Activated CD8-positive, alpha-beta memory T cell treated with anti-CD3 and anti-CD28 coated beads for 1 hour (primary cell): ENCODE results near the gene ATAD2B.
A peak's percentile ranks its signal among the peaks of the same experiment; 100 is the strongest.
"Not testable (repeated sequence)": the region's sequence is repeated elsewhere in the genome, so short reads cannot be mapped to it uniquely, and the experiment has no call there.

Experiments
- DNase-seq, 2 donors: peaks; one replicate each; pipeline ENCODE4 v3.0.0-alpha.2; 2020; ENCODE audit warnings: low read depth in 1 of 2; ENCODE audit errors: extremely low read depth in 1 of 2

The ATAD2B gene

GRCh38 chr2:23926750-23927571, at the start of gene ATAD2B:
TSS of gene ATAD2B (minus strand) at chr2:23927123. CDS start at chr2:23926770, 353 bp downstream.
- DNase-seq: peak; percentile 76 to 86

DNA sequence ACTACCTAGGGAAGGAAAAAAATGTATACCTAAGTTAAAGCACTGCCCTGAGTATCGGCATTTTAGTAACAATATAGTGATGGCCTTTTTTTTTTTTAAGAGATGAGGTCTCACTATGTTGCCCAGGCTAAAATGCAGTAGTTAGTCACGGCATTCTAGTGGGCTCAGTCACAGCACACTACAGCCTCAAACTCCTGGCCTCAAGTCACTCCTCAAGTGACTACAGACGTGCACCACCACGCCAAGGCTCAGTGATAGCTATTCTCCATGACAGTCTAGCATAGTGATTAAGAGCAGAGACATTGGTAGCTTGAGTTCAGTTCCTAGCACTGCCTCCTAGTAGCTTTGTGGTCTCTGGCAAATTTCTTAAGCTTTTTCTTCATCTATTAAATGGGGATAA, 40.9 kb upstream of the ATAD2B start:
- DNase-seq: no peak

GRCh38 chr2:23954325-23955014, 27.5 kb upstream of the ATAD2B start:
- DNase-seq: no peak

GRCh38 chr2:23953625-23954024, 26.7 kb upstream of the ATAD2B start:
- no peak for DNase-seq

DNA sequence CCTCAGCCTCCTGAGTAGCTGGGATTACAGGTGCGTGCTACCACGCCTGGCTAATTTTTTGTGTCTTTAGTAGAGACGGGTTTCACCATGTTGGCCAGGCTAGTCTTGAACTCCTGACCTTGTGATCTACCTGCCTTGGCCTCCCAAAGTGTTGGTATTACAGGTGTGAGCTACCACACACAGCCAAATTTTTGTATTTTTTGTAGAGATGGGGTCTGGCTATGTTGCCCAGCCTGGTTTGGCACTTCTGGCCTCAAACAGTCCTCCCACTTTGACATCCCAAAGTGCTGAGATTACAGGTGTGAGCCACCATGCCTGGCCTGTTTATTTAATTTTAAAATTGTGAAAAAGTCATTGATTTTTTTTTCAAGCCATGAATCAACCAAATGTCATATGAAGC, 25.6 kb upstream of the ATAD2B start:
- DNase-seq: not testable (repeated sequence)

- no peak for DNase-seq
Measured at GRCh38 chr2:23947350-23947749, 20.4 kb upstream of the ATAD2B start.

DNA sequence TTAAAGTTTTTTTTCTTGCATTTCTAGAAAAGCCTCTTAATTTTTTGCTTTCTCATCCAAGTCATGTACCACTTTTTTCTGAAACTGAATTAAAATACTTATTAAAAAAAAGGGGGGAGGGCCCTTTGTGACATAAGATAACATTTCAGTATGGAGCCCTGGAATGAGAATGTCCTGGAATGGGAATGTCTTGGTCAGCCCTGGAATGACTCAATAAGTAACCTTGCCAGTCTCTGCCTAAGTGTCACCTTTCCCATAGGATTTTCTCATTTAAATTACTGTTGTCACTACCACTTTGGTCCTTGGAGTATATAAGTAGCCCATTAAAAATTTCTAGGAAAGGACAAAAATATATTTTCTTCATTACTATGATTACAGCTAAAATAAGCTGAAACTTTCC, 18.1 kb upstream of the ATAD2B start:
- DNase-seq: no peak

DNA sequence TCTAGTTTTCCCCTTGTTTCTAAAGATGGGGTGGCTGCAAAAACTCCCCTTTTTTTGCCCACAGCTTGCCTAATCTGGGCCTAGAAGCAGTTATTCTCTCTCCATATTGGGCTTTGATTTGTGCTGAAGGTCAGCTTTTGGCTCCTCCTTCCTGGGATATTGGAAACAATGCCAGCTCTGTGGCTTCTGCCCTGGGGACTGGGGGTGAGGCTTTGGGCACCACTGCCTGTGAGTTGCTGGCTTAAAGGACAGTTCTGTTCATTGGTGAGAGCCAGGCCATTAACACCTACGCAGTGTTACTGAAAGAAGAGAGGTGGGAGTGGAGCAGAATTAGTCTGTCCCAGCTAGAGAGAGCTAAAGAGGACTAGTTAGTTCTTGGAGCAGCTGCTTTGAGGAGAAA, 17.6 kb upstream of the ATAD2B start:
- DNase-seq: no peak

DNA sequence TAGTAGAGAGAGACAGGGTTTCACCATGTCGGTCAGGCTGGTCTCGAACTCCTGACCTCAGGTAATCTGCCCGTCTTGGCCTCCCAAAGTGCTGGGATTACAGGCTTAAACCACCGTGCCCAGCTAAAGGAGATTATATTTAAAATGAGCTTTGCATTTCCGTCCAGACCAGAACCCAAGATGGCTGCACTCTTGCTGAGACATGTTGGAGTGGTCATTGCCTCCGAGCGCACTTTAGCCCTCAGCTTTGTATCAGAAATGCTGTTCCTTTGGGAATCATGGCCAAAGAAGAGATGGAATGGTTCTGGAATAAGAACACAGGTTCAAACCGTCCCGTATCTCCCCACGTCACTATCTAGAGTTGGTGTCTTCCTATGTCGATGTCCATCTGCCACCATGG, 16.7 kb upstream of the ATAD2B start:
- DNase-seq: no peak

GRCh38 chr2:23941644-23942043, 14.7 kb upstream of the ATAD2B start:
- DNase-seq: no peak

- DNase-seq: no peak
Measured at GRCh38 chr2:23940718-23941620, 14.0 kb upstream of the ATAD2B start.

- DNase-seq: peak in 1 of 2 donors; percentile 58
Measured at GRCh38 chr2:23939987-23940717, 13.2 kb upstream of the ATAD2B start, which contains the start of gene UBXN2A. TSS of gene UBXN2A (plus strand) at chr2:23940463. CDS start at chr2:23958315, 17,852 bp downstream.

- no peak for DNase-seq
Measured at GRCh38 chr2:23934259-23934658, 7.3 kb upstream of the ATAD2B start.

GRCh38 chr2:23926290-23926749, 603 bp downstream of the ATAD2B start:
- no peak for DNase-seq

DNA sequence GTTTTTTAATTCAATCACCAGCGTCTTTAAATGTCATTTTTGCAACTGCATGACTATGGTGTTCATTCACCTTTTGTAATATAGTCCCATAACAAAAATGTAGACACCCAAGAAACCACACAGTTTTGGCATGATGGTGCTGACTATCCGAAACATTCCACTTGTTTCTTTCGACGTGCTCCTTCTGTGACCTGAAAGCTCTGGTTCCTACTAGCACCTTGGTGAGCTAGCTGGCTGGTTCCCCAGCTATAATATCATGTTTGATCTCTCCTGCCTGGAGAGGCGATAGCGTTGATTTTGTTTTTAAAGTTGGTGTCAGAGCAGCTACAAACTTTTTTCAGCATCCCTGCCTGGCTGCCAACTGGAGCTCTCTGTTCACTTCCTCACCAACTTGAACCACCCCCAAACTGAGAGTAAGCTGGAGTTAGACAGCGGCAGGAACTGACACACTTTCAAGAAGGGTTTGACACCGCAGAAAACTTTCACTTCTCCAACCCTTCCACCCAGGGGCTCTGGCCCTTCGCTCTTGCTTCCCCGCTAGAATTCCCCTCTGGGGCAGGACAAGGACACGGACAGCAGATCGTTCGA, 1.1 kb downstream of the ATAD2B start:
- no peak for DNase-seq

DNA sequence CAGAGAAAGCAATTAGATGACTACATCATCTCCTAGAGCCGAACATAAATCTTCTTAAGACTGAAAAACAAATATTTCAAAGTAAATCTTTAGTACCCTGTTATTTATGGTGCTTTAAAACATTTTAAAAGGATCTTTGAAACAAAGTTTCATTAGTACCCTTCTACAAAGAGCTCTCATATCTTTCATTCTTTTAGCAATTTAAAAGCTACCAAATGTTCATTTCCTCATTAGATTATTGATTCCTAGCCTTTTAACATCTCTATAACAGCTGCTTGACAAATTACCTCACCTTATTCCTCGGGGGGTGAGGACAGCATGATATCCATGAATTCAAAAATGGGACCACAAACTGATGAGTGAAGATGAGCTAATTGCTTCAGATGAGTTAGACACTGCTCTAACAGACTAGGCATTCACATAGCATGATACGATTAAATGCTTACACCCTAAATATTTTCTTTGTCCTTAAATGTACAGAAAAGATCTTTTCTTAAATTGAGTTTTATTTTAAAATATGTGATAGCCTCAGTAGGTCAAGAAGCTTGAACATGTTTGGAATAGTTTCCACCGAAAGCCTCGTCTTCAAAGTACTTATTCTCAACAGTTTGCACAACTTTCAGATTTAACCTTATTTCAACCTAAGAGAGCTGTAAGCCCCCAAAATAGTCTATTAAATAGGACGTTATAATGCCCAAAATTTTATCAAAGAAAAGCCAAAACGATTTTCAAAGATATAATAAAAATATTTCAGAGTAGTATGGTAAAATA, 2.1 kb downstream of the ATAD2B start:
- DNase-seq: no peak

DNA sequence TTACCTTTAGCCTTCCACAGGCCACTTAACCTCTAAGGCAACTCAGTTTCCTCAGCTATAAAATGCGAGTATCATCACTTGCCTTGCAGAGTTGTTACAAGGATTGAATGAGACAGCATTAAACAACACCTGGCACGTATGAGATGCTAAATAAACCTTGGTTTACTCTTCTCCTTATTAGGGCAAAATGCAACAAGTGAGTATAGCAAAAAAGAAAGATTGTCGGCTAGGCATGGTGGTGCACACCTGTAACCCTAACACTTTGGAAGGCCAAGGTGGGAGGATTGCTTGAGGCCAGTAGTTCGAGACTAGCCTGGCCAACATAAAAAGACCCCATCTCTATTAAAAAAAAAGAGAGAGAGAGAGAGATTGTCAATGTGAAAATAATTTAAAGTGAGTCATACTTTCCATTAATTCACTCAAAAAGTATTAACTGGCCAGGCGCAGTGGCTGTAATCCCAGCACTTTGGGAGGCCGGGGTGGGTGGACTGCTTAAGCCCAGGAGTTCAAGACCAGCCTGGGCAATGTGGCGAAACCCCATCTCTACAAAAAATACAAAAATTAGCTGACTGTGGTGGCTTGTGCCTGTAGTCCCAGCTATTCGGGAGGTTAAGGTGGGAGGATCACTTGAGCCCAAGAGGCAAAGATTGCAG, 8.0 kb downstream of the ATAD2B start:
- DNase-seq: no peak

DNA sequence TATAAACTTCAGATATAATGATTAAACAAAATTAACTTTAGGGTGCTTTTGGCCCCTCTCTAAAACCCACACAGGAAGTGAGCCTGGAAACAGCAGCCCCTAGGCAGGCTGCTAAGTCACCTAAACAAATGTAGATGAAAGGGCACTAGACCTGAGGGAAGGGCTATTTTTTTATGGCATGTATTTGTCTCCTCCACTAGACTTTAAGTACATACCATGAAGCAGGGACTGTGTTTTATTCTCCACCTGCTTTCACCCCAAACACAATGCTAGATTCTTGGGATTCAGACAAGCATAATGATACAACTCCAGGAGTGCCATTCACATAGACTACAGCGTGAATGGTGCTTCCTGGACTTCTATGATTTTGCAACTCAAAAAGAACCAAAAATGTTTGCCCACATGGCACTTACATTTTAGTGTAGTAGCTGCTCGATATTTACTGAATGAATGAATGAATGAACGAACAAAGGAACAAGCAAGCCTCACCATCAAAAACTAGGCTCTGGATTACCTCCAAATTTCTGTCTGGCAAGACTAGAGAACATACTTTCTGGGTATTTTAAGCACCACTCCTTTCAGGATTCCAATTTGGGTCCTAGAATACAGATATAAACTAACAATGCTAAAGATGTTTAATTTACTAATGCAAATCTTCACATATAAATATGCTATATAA, 10.1 kb downstream of the ATAD2B start:
- DNase-seq: no peak
